Natural killer cell (primary cell): ENCODE data around the gene TMEM167A. TPM values are rescaled to one million over a fixed set of nuclear protein-coding genes. Genes with fewer than 3 reads are reported as not detected.

ENCODE experiments used
- ATAC-seq, 3 donors: fragments of 150-1000 bp in 2 of 3; fragments of 200-7000 bp in 1 of 3; cut with Tn5 transposase; 1 replicate in 1 of 3; 2 replicates in 2 of 3; pipeline ENCODE4 v1.10.0; 2021; ENCODE audit warnings: mild to moderate bottlenecking in 2 of 3, moderate library complexity in 2 of 3
- DNase-seq, 2 donors: peaks; one replicate each; pipeline versions ENCODE4 v3.0.0 to v3.0.0-alpha.2; 2013 to 2021; ENCODE audit warnings: mixed read lengths in 1 of 2
- H3K27ac ChIP-seq: one replicate; pipeline ENCODE4 v1.5.1; 2013; ENCODE audit warnings: mild to moderate bottlenecking, low read length
- H3K27me3 ChIP-seq: one replicate; pipeline ENCODE4 v1.6.1; 2013; ENCODE audit warnings: low read length; ENCODE audit not compliant: control insufficient read depth, insufficient read depth
- H3K36me3 ChIP-seq: one replicate; pipeline ENCODE4 v1.6.1; 2013; ENCODE audit warnings: low read length; ENCODE audit not compliant: control insufficient read depth, insufficient read depth
- H3K4me1 ChIP-seq: one replicate; pipeline ENCODE4 v1.6.1; 2013; ENCODE audit warnings: low read length; ENCODE audit not compliant: control insufficient read depth, insufficient read depth
- H3K4me3 ChIP-seq: one replicate; pipeline ENCODE4 v1.5.1; 2013; ENCODE audit warnings: low read length
- H3K9me3 ChIP-seq: one replicate; pipeline ENCODE4 v1.6.1; 2013; ENCODE audit warnings: low read length; ENCODE audit not compliant: control insufficient read depth, insufficient read depth
- H3K27ac Mint-ChIP-seq, 2 donors: one replicate each; pipeline ENCODE4 v1.8.0; 2022; ENCODE audit warnings: mild to moderate bottlenecking in 2 of 2, mixed read lengths in 2 of 2, moderate library complexity in 1 of 2
- H3K27me3 Mint-ChIP-seq, 2 donors: one replicate each; pipeline ENCODE4 v1.8.0; 2022; ENCODE audit warnings: low read depth in 2 of 2, mixed read lengths in 2 of 2
- H3K36me3 Mint-ChIP-seq: one replicate; pipeline ENCODE4 v1.8.0; 2022; ENCODE audit warnings: mixed read lengths
- H3K4me1 Mint-ChIP-seq, 2 donors: one replicate each; pipeline ENCODE4 v1.8.0; 2022; ENCODE audit warnings: mixed read lengths in 2 of 2
- H3K4me3 Mint-ChIP-seq: one replicate; pipeline ENCODE4 v1.8.0; 2022; ENCODE audit warnings: mild to moderate bottlenecking, moderate library complexity, mixed read lengths
- H3K9me3 Mint-ChIP-seq, 2 donors: one replicate each; pipeline ENCODE4 v1.8.0; 2022; ENCODE audit warnings: mixed read lengths in 2 of 2
- CTCF ChIP-seq: fragments of 200-600 bp; IDR thresholded peaks from one replicate; pipeline ENCODE4 v1.8.0; 2022; ENCODE audit warnings: antibody characterized with exemption
- WGBS: methylation state at CpG from one replicate; pipeline ENCODE4 v1.1.7; 2013; ENCODE audit warnings: missing lambda C conversion rate; ENCODE audit not compliant: insufficient coverage; 5-methylcytosine and 5-hydroxymethylcytosine counted together
- intact Hi-C: fragments of 100-400 bp; cut with micrococcal nuclease; formaldehyde crosslinking; loops from one replicate; pipeline ENCODE4 v1.14.2; 2022
- total RNA-seq, 4 donors: library from RNA; stranded (reverse); fragments of 120-200 nt in 1 of 4; gene quantifications; one replicate each; pipeline versions ENCODE4 v1.2.3 to v1.2.4, GENCODE V29; 2013 to 2022

The TMEM167A gene
- total RNA-seq, 3 donors from 2014 or later (not counting 1 experiment from before 2014, with no cell fraction given): 42.0 to 45.3 (median 44.2) TPM

DNA sequence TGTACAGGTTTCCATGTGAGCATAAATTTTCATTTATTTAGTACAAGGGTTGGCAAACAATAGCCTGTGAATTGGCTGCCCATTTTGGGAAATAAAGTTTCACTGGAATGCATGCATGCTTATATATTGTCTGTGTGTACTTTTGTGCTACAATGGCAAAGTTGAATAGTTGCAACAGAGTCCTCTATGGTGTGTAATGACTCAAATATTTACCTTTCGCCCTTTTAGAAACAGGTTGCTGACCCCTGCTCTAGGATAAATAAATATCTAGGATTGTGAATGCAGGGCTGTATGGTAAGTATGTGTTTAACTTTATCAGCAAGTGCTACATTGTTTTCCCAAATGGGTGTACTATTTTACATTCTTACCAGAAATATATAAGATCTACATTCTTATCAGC, 47.4 kb upstream of the TMEM167A start:
- Histone ChIP-seq H3K4me1 (no peaks in the 10 kb centered on the region), H3K4me3 (no peak overlapping the region), H3K9me3 (no peaks in the 10 kb centered on the region), H3K27me3 (no peaks in the 10 kb centered on the region), H3K27ac (no peak overlapping the region), H3K36me3 (no peaks in the 10 kb centered on the region)
- H3K27ac Mint-ChIP-seq: no peak overlapping the region
- H3K36me3 Mint-ChIP-seq: no peaks in the 10 kb centered on the region
- ATAC-seq (no peak), DNase-seq (no peak)
- 100% methylated on average over 1 of the region's 1 CpG for WGBS
- intact Hi-C loops: no loop called here
- TF ChIP-seq CTCF: no peak
- peaks cover 0 to 2% of the 10 kb centered on the region in 2 donors for H3K9me3 Mint-ChIP-seq
- H3K4me1 Mint-ChIP-seq: no peaks in the 10 kb centered on the region
- no peak overlapping the region for H3K4me3 Mint-ChIP-seq
- H3K27me3 Mint-ChIP-seq: no peaks in the 10 kb centered on the region

- no peaks in the 10 kb centered on the region for H3K9me3 ChIP-seq
- WGBS: no CpG with 5 or more reads among the region's 1 CpG
- TF ChIP-seq CTCF: no peak
- intact Hi-C loops: no loop called here
- no peaks in the 10 kb centered on the region for H3K4me1 Mint-ChIP-seq
- ATAC-seq: no peak
- H3K4me1 ChIP-seq: no peaks in the 10 kb centered on the region
- DNase-seq: no peak
- H3K9me3 Mint-ChIP-seq: no peaks in the 10 kb centered on the region
- H3K36me3 ChIP-seq: no peaks in the 10 kb centered on the region
- H3K27ac ChIP-seq: no peak overlapping the region
- H3K4me3 ChIP-seq: no peak overlapping the region
- no peak overlapping the region for H3K27ac Mint-ChIP-seq
- H3K4me3 Mint-ChIP-seq: no peak overlapping the region
- no peaks in the 10 kb centered on the region for H3K27me3 Mint-ChIP-seq
- H3K36me3 Mint-ChIP-seq: peaks cover 8% of the 10 kb centered on the region
- H3K27me3 ChIP-seq: no peaks in the 10 kb centered on the region
Measured at GRCh38 chr5:83118976-83119375, 41.8 kb upstream of the TMEM167A start.

- 87% methylated on average over 1 of the region's 1 CpG for WGBS
- no peak for TF ChIP-seq CTCF
- Histone ChIP-seq H3K27me3 (no peaks in the 10 kb centered on the region), H3K36me3 (no peaks in the 10 kb centered on the region), H3K27ac (no peak overlapping the region), H3K4me1 (no peaks in the 10 kb centered on the region), H3K4me3 (no peak overlapping the region), H3K9me3 (peaks cover 3% of the 10 kb centered on the region)
- ATAC-seq: no peak
- intact Hi-C loops: no loop called here
- DNase-seq: no peak
- Mint-ChIP-seq H3K9me3 (no peaks in the 10 kb centered on the region), H3K4me3 (no peak overlapping the region), H3K27me3 (no peaks in the 10 kb centered on the region), H3K27ac (no peak overlapping the region), H3K36me3 (peaks cover 8% of the 10 kb centered on the region), H3K4me1 (no peaks in the 10 kb centered on the region)
Measured at GRCh38 chr5:83118471-83118870, 41.3 kb upstream of the TMEM167A start.

- Mint-ChIP-seq H3K9me3 (no peaks in the 10 kb centered on the region), H3K27me3 (no peaks in the 10 kb centered on the region), H3K36me3 (peaks cover 15% of the 10 kb centered on the region), H3K4me1 (no peaks in the 10 kb centered on the region), H3K27ac (no peak overlapping the region), H3K4me3 (no peak overlapping the region)
- Histone ChIP-seq H3K27me3 (no peaks in the 10 kb centered on the region), H3K4me1 (no peaks in the 10 kb centered on the region), H3K4me3 (no peak overlapping the region), H3K36me3 (peaks cover 5% of the 10 kb centered on the region), H3K27ac (no peak overlapping the region), H3K9me3 (peaks cover 3% of the 10 kb centered on the region)
- no peak for DNase-seq
- TF ChIP-seq CTCF: no peak
- intact Hi-C loops: no loop called here
- 94% methylated on average over 1 of the region's 1 CpG for WGBS
- ATAC-seq: no peak
Measured at GRCh38 chr5:83115816-83116215, 38.6 kb upstream of the TMEM167A start.
